Measurements from ENCODE around the gene CD200R1L. TPM values are rescaled to one million over a fixed set of nuclear protein-coding genes. Genes with fewer than 3 reads are reported as not detected.
"Not testable (repeated sequence)": the region's sequence is repeated elsewhere in the genome, so short reads cannot be mapped to it uniquely, and the experiment has no call there.

CD200R1L gene
- total RNA-seq, 1 donor from 2014 or later, result not detected

GRCh38 chr3:112857526-112857925 lies 10.9 kb upstream of the CD200R1L start:
- peaks cover 10% of the 10 kb centered on the region for H3K36me3 Mint-ChIP-seq (ENCODE audit: low read depth)
- intact Hi-C loops (cut with micrococcal nuclease), result loop anchor here (5.0 kb wide), 2 partner anchors 120 to 185 kb away; no protein-coding TSS in a partner anchor
- H3K9me3 Mint-ChIP-seq, result peaks cover 40% of the 10 kb centered on the region
- no peak overlapping the region for H3K4me3 Mint-ChIP-seq (ENCODE audit: low read depth)
- H3K27ac Mint-ChIP-seq, result no peak overlapping the region
- no peak for DNase-seq (ENCODE audit: low spot score)
- H3K27me3 Mint-ChIP-seq (ENCODE audit: low read depth), result no peaks in the 10 kb centered on the region
- H3K4me1 Mint-ChIP-seq (ENCODE audit: low read depth), result peaks cover 30% of the 10 kb centered on the region

DNA sequence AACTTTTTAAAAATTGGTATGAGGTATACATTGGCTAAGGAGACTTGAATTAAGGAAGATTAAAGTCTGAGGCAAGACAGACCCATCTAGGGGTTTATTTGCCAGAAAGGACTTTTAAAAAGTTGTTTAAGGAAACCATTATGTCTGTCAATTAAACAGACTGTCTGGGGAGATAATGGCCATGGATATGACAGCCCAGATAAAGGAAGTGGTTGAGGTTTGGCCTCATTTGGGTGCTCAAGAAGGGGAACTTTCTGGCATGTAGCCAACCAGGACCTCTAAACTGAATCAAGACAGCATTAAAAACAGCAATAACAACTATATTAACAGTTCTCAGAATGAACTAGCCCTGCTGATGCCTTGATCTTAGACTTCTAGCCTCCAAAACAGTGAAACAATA lies 9.9 kb upstream of the CD200R1L start:
- no peak for DNase-seq (ENCODE audit: low spot score)
- Mint-ChIP-seq H3K9me3 (peaks cover 50% of the 10 kb centered on the region), H3K4me3 (ENCODE audit: low read depth) (no peak overlapping the region), H3K27me3 (ENCODE audit: low read depth) (no peaks in the 10 kb centered on the region), H3K4me1 (ENCODE audit: low read depth) (peaks cover 30% of the 10 kb centered on the region), H3K27ac (no peak overlapping the region), H3K36me3 (ENCODE audit: low read depth) (peaks cover 10% of the 10 kb centered on the region)
- intact Hi-C loops (cut with micrococcal nuclease), result loop anchor here (5.0 kb wide), 2 partner anchors 119 to 184 kb away; no protein-coding TSS in a partner anchor

GRCh38 chr3:112855883-112856282 lies 9.2 kb upstream of the CD200R1L start:
- H3K27me3 Mint-ChIP-seq (ENCODE audit: low read depth), result no peaks in the 10 kb centered on the region
- no peak for DNase-seq (ENCODE audit: low spot score)
- H3K4me1 Mint-ChIP-seq (ENCODE audit: low read depth), result peaks cover 30% of the 10 kb centered on the region
- intact Hi-C loops (cut with micrococcal nuclease), result loop anchor here (5.0 kb wide), 2 partner anchors 119 to 184 kb away; no protein-coding TSS in a partner anchor
- peaks cover 57% of the 10 kb centered on the region for H3K9me3 Mint-ChIP-seq
- peaks cover 13% of the 10 kb centered on the region for H3K36me3 Mint-ChIP-seq (ENCODE audit: low read depth)
- H3K4me3 Mint-ChIP-seq (ENCODE audit: low read depth), result no peak overlapping the region
- no peak overlapping the region for H3K27ac Mint-ChIP-seq

DNA sequence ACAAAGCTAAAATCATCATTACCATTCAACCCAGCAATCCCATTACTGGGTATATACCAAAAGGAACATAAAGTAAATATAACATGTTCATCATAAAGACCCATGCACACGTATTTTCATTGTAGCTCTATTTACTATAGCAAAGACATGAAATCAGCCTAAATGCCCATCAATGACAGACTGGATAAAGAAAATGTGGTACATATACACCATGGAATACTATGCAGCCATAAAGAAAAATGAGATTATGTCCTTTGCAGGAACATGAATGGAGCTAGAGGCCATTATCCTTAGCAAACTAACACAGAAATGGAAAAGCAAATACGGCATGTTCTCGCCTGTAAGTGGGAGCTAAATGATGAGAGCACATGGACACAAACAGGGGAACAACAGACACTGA lies 8.4 kb upstream of the CD200R1L start:
- intact Hi-C loops (cut with micrococcal nuclease), result loop anchor here (5.0 kb wide), 2 partner anchors 118 to 183 kb away; no protein-coding TSS in a partner anchor
- H3K9me3 Mint-ChIP-seq, result peaks cover 65% of the 10 kb centered on the region
- H3K4me3 Mint-ChIP-seq (ENCODE audit: low read depth); H3K27ac Mint-ChIP-seq; H3K27me3 Mint-ChIP-seq (ENCODE audit: low read depth); DNase-seq (ENCODE audit: low spot score): not testable (repeated sequence)
- H3K36me3 Mint-ChIP-seq (ENCODE audit: low read depth), result peaks cover 13% of the 10 kb centered on the region
- peaks cover 30% of the 10 kb centered on the region for H3K4me1 Mint-ChIP-seq (ENCODE audit: low read depth)

DNA sequence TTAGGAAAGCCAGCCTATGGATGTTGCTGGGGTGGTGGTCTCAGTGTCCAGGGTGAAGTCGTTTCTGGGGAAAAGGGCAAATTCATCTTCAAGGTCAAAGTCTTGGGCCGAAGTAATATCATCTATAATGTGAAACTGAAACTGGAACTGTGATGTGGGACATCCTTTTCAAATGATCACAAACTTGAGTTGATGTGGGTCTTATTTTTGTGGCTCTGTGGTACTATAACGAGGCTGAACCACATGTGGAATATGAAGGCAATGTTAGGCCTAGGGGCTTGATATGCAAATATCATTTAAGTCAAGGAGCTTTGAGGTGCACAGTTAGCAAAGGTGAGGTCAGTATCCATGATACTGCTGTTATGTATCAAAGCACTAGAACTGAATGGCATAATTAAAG lies 1.5 kb upstream of the CD200R1L start:
- Mint-ChIP-seq H3K27me3 (ENCODE audit: low read depth) (no peaks in the 10 kb centered on the region), H3K4me1 (ENCODE audit: low read depth) (peaks cover 26% of the 10 kb centered on the region), H3K27ac (peak overlapping the region; percentile 0), H3K9me3 (peaks cover 60% of the 10 kb centered on the region), H3K4me3 (ENCODE audit: low read depth) (no peak overlapping the region), H3K36me3 (ENCODE audit: low read depth) (peaks cover 29% of the 10 kb centered on the region)
- no peak for DNase-seq (ENCODE audit: low spot score)
- intact Hi-C loops (cut with micrococcal nuclease), result no loop called here

- peak overlapping the region; percentile 0 for H3K4me3 Mint-ChIP-seq (ENCODE audit: low read depth)
- peak overlapping the region; percentile 35 for H3K27ac Mint-ChIP-seq
- H3K4me1 Mint-ChIP-seq (ENCODE audit: low read depth), result peaks cover 26% of the 10 kb centered on the region
- peak; percentile 37 for DNase-seq (ENCODE audit: low spot score)
- intact Hi-C loops (cut with micrococcal nuclease), result no loop called here
- peaks cover 59% of the 10 kb centered on the region for H3K9me3 Mint-ChIP-seq
- no peaks in the 10 kb centered on the region for H3K27me3 Mint-ChIP-seq (ENCODE audit: low read depth)
- peaks cover 30% of the 10 kb centered on the region for H3K36me3 Mint-ChIP-seq (ENCODE audit: low read depth)
Measured at GRCh38 chr3:112847692-112848091, 1.0 kb upstream of the CD200R1L start.

DNA sequence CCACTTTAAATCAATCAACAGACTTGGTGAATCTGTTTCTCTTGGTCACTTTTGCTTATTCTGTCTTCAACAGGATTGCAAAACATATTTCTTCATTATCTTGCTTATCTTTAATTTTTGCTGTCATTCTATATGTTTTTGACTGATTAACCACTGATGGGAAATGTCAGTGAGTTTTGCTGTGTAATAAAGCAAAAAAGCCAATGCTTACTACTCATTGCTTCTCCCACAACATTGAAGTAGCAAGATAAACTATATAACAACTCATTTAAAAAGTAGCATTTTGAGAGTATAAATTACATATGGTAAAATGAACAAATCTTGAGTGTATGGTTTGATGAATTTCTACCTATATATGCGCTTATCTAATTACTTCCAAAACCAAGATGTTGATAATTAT lies 892 bp downstream of the CD200R1L start:
- Mint-ChIP-seq H3K4me3 (ENCODE audit: low read depth) (no peak overlapping the region), H3K27me3 (ENCODE audit: low read depth) (no peaks in the 10 kb centered on the region), H3K36me3 (ENCODE audit: low read depth) (peaks cover 27% of the 10 kb centered on the region), H3K9me3 (peaks cover 40% of the 10 kb centered on the region), H3K27ac (no peak overlapping the region), H3K4me1 (ENCODE audit: low read depth) (peaks cover 26% of the 10 kb centered on the region)
- intact Hi-C loops (cut with micrococcal nuclease), result no loop called here
- DNase-seq (ENCODE audit: low spot score), result no peak

DNA sequence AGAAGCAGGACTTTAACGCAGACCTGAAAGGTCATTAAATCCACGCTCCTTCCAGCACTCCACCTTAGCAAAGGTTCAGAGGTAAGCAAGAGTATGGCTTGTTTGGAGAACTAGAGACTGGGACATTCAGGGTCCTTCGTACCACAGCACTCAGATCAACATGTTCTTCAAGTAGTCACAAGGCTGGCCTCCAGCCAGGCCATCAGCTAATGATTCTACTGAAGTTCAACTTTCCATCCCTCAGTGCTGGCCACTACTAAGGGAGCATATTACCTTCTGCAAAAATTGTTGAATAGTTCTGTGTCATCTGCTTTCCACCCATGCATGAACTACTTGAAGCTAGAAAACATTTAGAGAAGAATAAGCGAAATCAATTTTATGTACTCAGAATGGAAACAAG lies 17.6 kb downstream of the CD200R1L start:
- Mint-ChIP-seq H3K9me3 (no peaks in the 10 kb centered on the region), H3K4me1 (ENCODE audit: low read depth) (no peaks in the 10 kb centered on the region), H3K27ac (no peak overlapping the region), H3K36me3 (ENCODE audit: low read depth) (no peaks in the 10 kb centered on the region), H3K27me3 (ENCODE audit: low read depth) (peaks cover 2% of the 10 kb centered on the region), H3K4me3 (ENCODE audit: low read depth) (no peak overlapping the region)
- no peak for DNase-seq (ENCODE audit: low spot score)
- intact Hi-C loops (cut with micrococcal nuclease), result no loop called here

DNA sequence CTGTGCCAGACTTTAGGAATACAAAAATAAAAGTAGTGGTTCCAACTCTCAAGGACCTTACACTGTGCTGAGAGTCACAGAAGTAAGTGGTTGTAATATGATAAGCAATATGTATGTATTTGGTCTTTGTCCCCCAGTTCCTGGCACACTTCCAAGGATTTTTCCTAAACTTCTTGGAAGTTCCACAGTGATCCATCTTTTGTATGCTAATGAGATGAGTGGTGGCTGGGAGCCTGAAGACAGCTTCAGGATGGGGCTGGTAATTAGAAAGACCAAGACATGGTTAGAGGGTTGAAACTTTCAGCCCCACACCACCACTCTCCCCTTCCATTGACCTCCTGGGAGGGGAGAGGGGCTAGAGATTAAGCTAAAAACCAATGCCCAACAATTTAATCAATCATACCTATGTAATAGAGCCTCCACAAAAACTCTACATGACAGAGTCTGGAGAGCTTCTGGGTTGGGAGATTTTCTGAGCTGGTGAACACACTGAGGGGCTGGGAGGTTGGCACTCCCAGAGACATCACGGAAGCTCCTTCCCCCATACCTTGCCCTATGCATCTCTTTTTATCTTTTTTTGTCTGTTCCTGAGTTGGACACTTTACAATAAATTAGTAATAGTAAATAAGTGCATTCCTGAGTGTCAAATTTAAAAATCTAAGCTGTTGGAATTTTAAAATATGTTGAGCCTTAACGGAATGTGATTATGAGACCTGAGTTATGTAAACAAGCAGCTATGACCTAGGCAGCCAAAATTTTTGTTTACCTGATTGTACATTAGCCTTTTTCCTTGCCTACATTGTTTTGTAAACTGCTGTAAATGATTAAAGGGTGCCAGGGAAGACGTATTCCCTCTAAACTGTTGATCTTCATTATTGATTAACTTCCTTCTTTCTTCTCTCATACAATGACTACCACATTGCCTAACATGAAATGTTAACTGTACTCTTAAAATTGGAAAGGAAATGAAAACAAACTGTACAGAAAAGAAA lies 24.3 kb downstream of the CD200R1L start:
- intact Hi-C loops (cut with micrococcal nuclease), result no loop called here
- H3K27ac Mint-ChIP-seq, result no peak overlapping the region
- no peaks in the 10 kb centered on the region for H3K36me3 Mint-ChIP-seq (ENCODE audit: low read depth)
- no peak overlapping the region for H3K4me3 Mint-ChIP-seq (ENCODE audit: low read depth)
- H3K27me3 Mint-ChIP-seq (ENCODE audit: low read depth), result peaks cover 9% of the 10 kb centered on the region
- no peak for DNase-seq (ENCODE audit: low spot score)
- H3K4me1 Mint-ChIP-seq (ENCODE audit: low read depth), result peaks cover 4% of the 10 kb centered on the region
- H3K9me3 Mint-ChIP-seq, result no peaks in the 10 kb centered on the region

- Mint-ChIP-seq H3K27ac (no peak overlapping the region), H3K9me3 (no peaks in the 10 kb centered on the region), H3K4me1 (ENCODE audit: low read depth) (peaks cover 15% of the 10 kb centered on the region), H3K27me3 (ENCODE audit: low read depth) (peaks cover 14% of the 10 kb centered on the region), H3K4me3 (ENCODE audit: low read depth) (no peak overlapping the region), H3K36me3 (ENCODE audit: low read depth) (no peaks in the 10 kb centered on the region)
- DNase-seq (ENCODE audit: low spot score), result no peak
- intact Hi-C loops (cut with micrococcal nuclease), result no loop called here
Measured at GRCh38 chr3:112818289-112818688, 28.4 kb downstream of the CD200R1L start.

DNA sequence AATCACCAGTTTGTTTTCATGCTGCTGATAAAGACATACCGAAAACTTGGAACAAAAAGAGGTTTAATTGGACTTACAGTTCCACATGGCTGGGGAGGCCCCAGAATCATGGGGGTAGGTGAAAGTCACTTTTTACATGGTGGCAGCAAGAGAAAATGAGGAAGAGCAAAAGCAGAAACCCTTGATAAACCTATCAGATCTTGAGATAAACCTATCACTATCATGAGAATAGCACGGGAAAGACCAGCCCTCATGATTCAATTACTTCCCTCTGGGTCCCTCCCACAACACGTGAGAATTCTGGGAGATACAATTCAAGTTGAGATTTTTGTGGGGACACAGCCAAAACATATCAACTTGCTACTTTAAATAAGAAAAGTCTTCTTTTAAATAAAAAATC lies 28.9 kb downstream of the CD200R1L start:
- intact Hi-C loops (cut with micrococcal nuclease), result no loop called here
- Mint-ChIP-seq H3K27ac (no peak overlapping the region), H3K36me3 (ENCODE audit: low read depth) (no peaks in the 10 kb centered on the region), H3K9me3 (no peaks in the 10 kb centered on the region), H3K4me1 (ENCODE audit: low read depth) (peaks cover 18% of the 10 kb centered on the region), H3K27me3 (ENCODE audit: low read depth) (peaks cover 16% of the 10 kb centered on the region), H3K4me3 (ENCODE audit: low read depth) (no peak overlapping the region)
- DNase-seq (ENCODE audit: low spot score), result no peak

DNA sequence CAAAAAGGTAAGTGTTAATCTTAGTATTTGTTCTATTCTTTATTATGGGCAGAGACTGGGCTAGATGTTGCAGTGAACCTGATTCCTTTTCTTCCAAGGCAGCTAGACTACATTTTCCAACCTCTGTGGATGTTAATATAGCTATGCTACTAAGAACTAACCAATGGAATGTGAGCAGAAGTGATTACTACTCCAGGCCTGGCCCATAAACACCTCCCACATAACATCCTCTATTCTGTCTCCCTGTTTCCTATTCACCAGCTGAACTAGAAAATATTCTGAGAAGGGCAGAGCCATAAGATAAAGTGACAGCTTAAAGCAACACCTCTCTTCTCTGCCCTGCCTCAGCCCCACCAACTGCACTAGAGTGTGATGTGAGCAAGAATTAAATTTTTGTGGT lies 29.4 kb downstream of the CD200R1L start:
- no peak for DNase-seq (ENCODE audit: low spot score)
- H3K4me3 Mint-ChIP-seq (ENCODE audit: low read depth), result no peak overlapping the region
- peaks cover 21% of the 10 kb centered on the region for H3K4me1 Mint-ChIP-seq (ENCODE audit: low read depth)
- no peaks in the 10 kb centered on the region for H3K9me3 Mint-ChIP-seq
- no peaks in the 10 kb centered on the region for H3K36me3 Mint-ChIP-seq (ENCODE audit: low read depth)
- intact Hi-C loops (cut with micrococcal nuclease), result no loop called here
- peaks cover 13% of the 10 kb centered on the region for H3K27me3 Mint-ChIP-seq (ENCODE audit: low read depth)
- no peak overlapping the region for H3K27ac Mint-ChIP-seq

- H3K36me3 Mint-ChIP-seq (ENCODE audit: low read depth), result no peaks in the 10 kb centered on the region
- no peak overlapping the region for H3K4me3 Mint-ChIP-seq (ENCODE audit: low read depth)
- peaks cover 27% of the 10 kb centered on the region for H3K4me1 Mint-ChIP-seq (ENCODE audit: low read depth)
- intact Hi-C loops (cut with micrococcal nuclease), result loop anchor here (2.0 kb wide), 1 partner anchor 175 kb away; the partner anchor contains the start of gene CCDC80
- H3K9me3 Mint-ChIP-seq, result no peaks in the 10 kb centered on the region
- H3K27me3 Mint-ChIP-seq (ENCODE audit: low read depth), result peaks cover 8% of the 10 kb centered on the region
- no peak for DNase-seq (ENCODE audit: low spot score)
- H3K27ac Mint-ChIP-seq, result no peak overlapping the region
Measured at GRCh38 chr3:112815981-112816380, 30.7 kb downstream of the CD200R1L start.
